ENCODE results near the gene SYVN1. TPM values are rescaled to one million over a fixed set of nuclear protein-coding genes. Genes with fewer than 3 reads are reported as not detected.

SYVN1 gene
- total and polyA plus RNA-seq, 11 donors: 13.9 to 65.8 (median 28.2) TPM

DNA sequence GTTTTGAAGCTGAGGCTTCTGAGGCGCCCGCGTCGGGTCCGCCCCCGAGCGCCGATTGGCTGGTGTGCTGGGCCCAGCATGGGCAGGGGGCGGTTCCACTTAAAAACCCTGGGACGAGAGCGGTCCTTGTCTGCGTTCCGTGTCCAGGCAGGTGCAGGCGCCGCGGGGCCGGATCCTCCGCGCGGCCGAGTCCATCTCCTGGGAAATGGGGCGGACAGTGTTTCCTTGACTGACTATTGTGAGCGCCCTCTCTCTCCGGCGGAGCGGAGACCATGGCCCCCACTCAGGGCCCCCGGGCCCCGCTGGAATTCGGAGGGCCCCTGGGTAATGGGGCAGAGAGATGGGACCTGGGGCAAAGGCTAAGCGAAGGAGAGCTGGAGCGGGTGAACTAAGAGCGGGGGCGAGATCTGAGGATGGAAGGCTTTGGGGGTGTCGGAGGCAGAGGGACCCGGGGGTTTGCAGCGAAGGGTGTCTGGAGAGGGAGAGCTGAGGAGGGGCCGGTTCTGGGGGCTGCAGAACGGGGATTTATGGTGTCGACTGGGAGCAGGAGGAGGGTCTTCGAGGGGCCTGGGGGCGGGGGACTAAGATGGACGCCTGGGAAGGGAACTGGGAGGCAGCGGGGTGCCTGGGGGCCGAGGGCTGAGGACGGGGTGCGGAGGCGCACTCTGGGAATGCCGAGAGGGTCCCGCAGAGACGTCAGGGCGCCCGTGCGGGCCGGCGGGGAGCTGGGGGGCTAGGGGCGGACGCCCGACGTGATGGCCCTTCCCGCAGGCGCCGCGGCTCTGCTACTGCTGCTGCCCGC lies 22.4 kb downstream of the SYVN1 start, which contains the start of gene TM7SF2:
Gene TM7SF2 (plus strand): TSS at position 129 of the 802 bp plus-strand sequence. CDS start 144 bp downstream, at position 273.
- Histone ChIP-seq H3K4me3 (peak within 1 kb of the TSS; percentile 38 to 90 (median 61)), H3K27ac (peak within 1 kb of the TSS in 11 of 12 donors; percentile 52 to 86 (median 79)), H3K36me3 (peaks cover 0 to 37% (median 29%) of the 10 kb centered on the region in 9 donors), H3K4me1 (peaks cover 0 to 63% (median 44%) of the 10 kb centered on the region in 12 donors), H3K9me3 (no peaks in the 10 kb centered on the region), H3K27me3 (peaks cover 0 to 5% (median 0%) of the 10 kb centered on the region in 9 donors)
- peak; percentile 96 to 98 (median 97) for DNase-seq
- TF ChIP-seq, protein P1, sequence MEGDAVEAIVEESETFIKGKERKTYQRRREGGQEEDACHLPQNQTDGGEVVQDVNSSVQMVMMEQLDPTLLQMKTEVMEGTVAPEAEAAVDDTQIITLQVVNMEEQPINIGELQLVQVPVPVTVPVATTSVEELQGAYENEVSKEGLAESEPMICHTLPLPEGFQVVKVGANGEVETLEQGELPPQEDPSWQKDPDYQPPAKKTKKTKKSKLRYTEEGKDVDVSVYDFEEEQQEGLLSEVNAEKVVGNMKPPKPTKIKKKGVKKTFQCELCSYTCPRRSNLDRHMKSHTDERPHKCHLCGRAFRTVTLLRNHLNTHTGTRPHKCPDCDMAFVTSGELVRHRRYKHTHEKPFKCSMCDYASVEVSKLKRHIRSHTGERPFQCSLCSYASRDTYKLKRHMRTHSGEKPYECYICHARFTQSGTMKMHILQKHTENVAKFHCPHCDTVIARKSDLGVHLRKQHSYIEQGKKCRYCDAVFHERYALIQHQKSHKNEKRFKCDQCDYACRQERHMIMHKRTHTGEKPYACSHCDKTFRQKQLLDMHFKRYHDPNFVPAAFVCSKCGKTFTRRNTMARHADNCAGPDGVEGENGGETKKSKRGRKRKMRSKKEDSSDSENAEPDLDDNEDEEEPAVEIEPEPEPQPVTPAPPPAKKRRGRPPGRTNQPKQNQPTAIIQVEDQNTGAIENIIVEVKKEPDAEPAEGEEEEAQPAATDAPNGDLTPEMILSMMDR (IDR thresholded peaks at IDR 0.05): no peak
- peak; percentile 73 to 96 for TF ChIP-seq POLR2A (IDR thresholded peaks at IDR 0.05)
- WGBS, 4 donors: 1 to 2% (median 1%) methylated on average over 36 to 64 of the region's 64 CpGs
- intact Hi-C loops (cut with DNase I): loop anchor here in 9 of 10 donors (2.0 to 10.0 kb wide), 11 partner anchors 69 to 415 kb away; partner anchors contain the start of genes CAPN1 (in 5 of the 9), ARL2 (in 2 of the 9), CDC42BPG (in 2 of the 9) and DPF2 (in 1 of the 9)
- ATAC-seq: peak; percentile 85 to 93 (median 86)

DNA sequence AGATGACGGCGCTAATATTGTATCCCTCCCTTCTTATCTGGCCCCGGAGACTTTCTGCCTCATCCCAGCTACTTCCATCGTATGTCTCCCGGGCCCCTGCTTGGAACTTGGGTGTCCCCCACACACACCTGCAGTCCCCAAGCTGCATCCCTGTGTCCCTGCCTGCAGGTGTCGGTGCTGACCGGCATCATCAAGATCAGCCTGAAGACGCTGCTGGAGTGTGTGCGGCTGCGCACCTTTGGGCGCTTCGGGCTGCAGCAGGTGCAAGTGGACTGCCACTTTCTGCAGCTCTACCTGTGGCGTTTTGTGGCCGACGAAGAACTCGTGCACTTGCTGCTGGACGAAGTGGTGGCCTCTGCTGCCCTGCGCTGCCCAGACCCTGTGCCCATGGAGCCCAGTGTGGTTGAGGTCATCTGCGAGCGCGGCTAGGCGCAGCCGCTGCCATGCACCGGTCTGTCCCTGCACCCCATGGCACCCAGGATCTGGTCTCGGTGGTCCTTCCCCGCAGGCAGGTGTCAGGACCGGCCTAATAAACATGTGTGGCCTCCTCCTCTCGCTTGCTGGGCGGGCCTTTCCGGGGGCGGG lies 23.1 kb downstream of the SYVN1 start:
- peak in 1 of 5 donors; percentile 33 for DNase-seq
- peaks cover 0 to 56% (median 37%) of the 10 kb centered on the region in 12 donors for H3K4me1 ChIP-seq
- no peak for TF ChIP-seq POLR2A (IDR thresholded peaks at IDR 0.05)
- TF ChIP-seq, protein P1 (IDR thresholded peaks at IDR 0.05): no peak
- peaks cover 0 to 5% (median 0%) of the 10 kb centered on the region in 9 donors for H3K27me3 ChIP-seq
- peak overlapping the region in 10 of 12 donors; percentile 23 to 90 (median 61) for H3K4me3 ChIP-seq
- peaks cover 0 to 37% (median 29%) of the 10 kb centered on the region in 9 donors for H3K36me3 ChIP-seq
- no peaks in the 10 kb centered on the region for H3K9me3 ChIP-seq
- peak overlapping the region in 7 of 12 donors; percentile 27 to 86 (median 79) for H3K27ac ChIP-seq
- ATAC-seq: no peak
- intact Hi-C loops (cut with DNase I): loop anchor here in 9 of 10 donors (2.0 to 10.0 kb wide), 11 partner anchors 70 to 416 kb away; partner anchors contain the start of genes CAPN1 (in 5 of the 9), ARL2 (in 2 of the 9), CDC42BPG (in 2 of the 9) and DPF2 (in 1 of the 9)
- WGBS, 4 donors: 62 to 74% (median 63%) methylated on average over 24 to 31 of the region's 31 CpGs

GRCh38 chr11:65110354-65110861 lies 23.9 kb downstream of the SYVN1 start:
- ATAC-seq (peak; percentile 29 to 62 (median 40)), DNase-seq (peak; percentile 82 to 90 (median 86))
- H3K4me3 ChIP-seq: peak overlapping the region in 1 of 12 donors; percentile 66
- intact Hi-C loops (cut with DNase I): loop anchor here in 9 of 10 donors (2.0 to 10.0 kb wide), 11 partner anchors 70 to 417 kb away; partner anchors contain the start of genes CAPN1 (in 5 of the 9), ARL2 (in 2 of the 9), CDC42BPG (in 2 of the 9) and DPF2 (in 1 of the 9)
- peaks cover 0 to 50% (median 33%) of the 10 kb centered on the region in 12 donors for H3K4me1 ChIP-seq
- no peak for TF ChIP-seq POLR2A (IDR thresholded peaks at IDR 0.05)
- TF ChIP-seq, protein P1 (IDR thresholded peaks at IDR 0.05): peak; percentile 96 to 99 (median 98)
- H3K27ac ChIP-seq: peak overlapping the region in 10 of 12 donors; percentile 31 to 86 (median 66)
- 12 to 16% (median 13%) methylated on average over 9 to 18 of the region's 18 CpGs for WGBS, 4 donors
- peaks cover 0 to 34% (median 28%) of the 10 kb centered on the region in 9 donors for H3K36me3 ChIP-seq
- no peaks in the 10 kb centered on the region for H3K9me3 ChIP-seq
- peaks cover 0 to 5% (median 0%) of the 10 kb centered on the region in 9 donors for H3K27me3 ChIP-seq

All from heart left ventricle (tissue), 16 donors.